PC-9 (cell line): Measurements from ENCODE around the gene XPO6. TPM values are rescaled to one million over a fixed set of nuclear protein-coding genes. Genes with fewer than 3 reads are reported as not detected.

ENCODE experiments used
- BruUV-seq: library from RNA; stranded (reverse); fragments of 400-500 nt; replicated peaks from 2 replicates; lab custom pipeline; 2021; lab: Mats Ljungman, UMichigan
- CTCF ChIA-PET: fragments of 300-600 bp; sonication (Branson Sonifier 250); formaldehyde crosslinking; loops from one replicate; lab custom pipeline; 2022; ENCODE audit warnings: antibody characterized with exemption; lab: Charles Lee
- POLR2A ChIA-PET: fragments of 300-600 bp; sonication (Branson Sonifier 250); formaldehyde crosslinking; loops from one replicate; lab custom pipeline; 2022; ENCODE audit warnings: antibody characterized with exemption; ENCODE audit not compliant: unreplicated experiment; lab: Charles Lee
- DNase-seq, 2 experiments: peaks; one replicate each; pipeline versions ENCODE4 v3.0.0 to v3.0.0-alpha.2; 2015 to 2022; ENCODE audit warnings: mixed read lengths in 1 of 2
- H2AFZ ChIP-seq: fragments of 200-600 bp; sonication (generic); 2 replicates; pipeline ENCODE4 v1.8.1; 2017; ENCODE audit warnings: antibody characterized with exemption
- H3F3A ChIP-seq: fragments of 200-600 bp; sonication (generic); 2 replicates; pipeline ENCODE4 v1.8.1; 2017; ENCODE audit warnings: antibody characterized with exemption, mild to moderate bottlenecking, low read depth; ENCODE audit not compliant: insufficient read depth
- H3K27ac ChIP-seq: fragments of 200-600 bp; sonication (generic); 2 replicates; pipeline ENCODE4 v1.6.1; 2016; ENCODE audit warnings: mixed run types
- H3K27me3 ChIP-seq: fragments of 200-600 bp; sonication (generic); 2 replicates; pipeline ENCODE4 v1.6.1; 2016; ENCODE audit warnings: low read depth, mixed run types; ENCODE audit not compliant: insufficient read depth
- H3K36me3 ChIP-seq: fragments of 200-600 bp; sonication (generic); 2 replicates; pipeline ENCODE4 v1.6.1; 2016; ENCODE audit warnings: low read depth, mixed run types
- H3K4me1 ChIP-seq: fragments of 200-600 bp; sonication (generic); replicated peaks from 2 replicates; pipeline ENCODE4 v1.6.1; 2016; ENCODE audit warnings: mixed run types; ENCODE audit not compliant: insufficient read depth
- H3K4me2 ChIP-seq: fragments of 200-600 bp; sonication (generic); 2 replicates; pipeline ENCODE4 v1.6.1; 2017; ENCODE audit warnings: mixed run types
- H3K4me3 ChIP-seq: fragments of 200-600 bp; sonication (generic); 2 replicates; pipeline ENCODE4 v1.6.1; 2016; ENCODE audit warnings: mixed run types
- H3K79me2 ChIP-seq: fragments of 200-600 bp; sonication (generic); 2 replicates; pipeline ENCODE4 v1.6.1; 2017; ENCODE audit warnings: low read depth, mixed run types
- H3K9me2 ChIP-seq: fragments of 200-600 bp; sonication (generic); 2 replicates; pipeline ENCODE4 v1.8.1; 2017; ENCODE audit warnings: mild to moderate bottlenecking; ENCODE audit not compliant: insufficient read depth
- H3K9me3 ChIP-seq: fragments of 200-600 bp; sonication (generic); 2 replicates; pipeline ENCODE4 v1.8.1; 2016; ENCODE audit warnings: low read depth; ENCODE audit not compliant: insufficient read depth
- H4K20me1 ChIP-seq: fragments of 200-600 bp; sonication (generic); 2 replicates; pipeline ENCODE4 v1.8.1; 2017; ENCODE audit not compliant: insufficient read depth
- EZH2 ChIP-seq: fragments of 200-600 bp; sonication (generic); IDR thresholded peaks from 2 replicates; pipeline ENCODE4 v1.8.0; 2017; ENCODE audit warnings: antibody characterized with exemption, low read depth
- intact Hi-C: fragments of 100-400 bp; cut with micrococcal nuclease; formaldehyde crosslinking; loops from one replicate; pipeline ENCODE4 v1.10.0; 2022; ENCODE audit not compliant: unreplicated experiment
- total RNA-seq: library from RNA; stranded (reverse); gene quantifications from 2 replicates; pipeline ENCODE4 v1.2.3, GENCODE V29; 2021
- TF ChIP-seq, protein P1 (sequence below): fragments of 200-600 bp; sonication (generic); conservative IDR thresholded peaks from 2 replicates; pipeline ENCODE4 v1.6.1; 2017; ENCODE audit warnings: mixed run types, antibody characterized with exemption, mild to moderate bottlenecking, moderate library complexity

The XPO6 gene
- total RNA-seq, 1 experiment from 2014 or later = 154 TPM

DNA sequence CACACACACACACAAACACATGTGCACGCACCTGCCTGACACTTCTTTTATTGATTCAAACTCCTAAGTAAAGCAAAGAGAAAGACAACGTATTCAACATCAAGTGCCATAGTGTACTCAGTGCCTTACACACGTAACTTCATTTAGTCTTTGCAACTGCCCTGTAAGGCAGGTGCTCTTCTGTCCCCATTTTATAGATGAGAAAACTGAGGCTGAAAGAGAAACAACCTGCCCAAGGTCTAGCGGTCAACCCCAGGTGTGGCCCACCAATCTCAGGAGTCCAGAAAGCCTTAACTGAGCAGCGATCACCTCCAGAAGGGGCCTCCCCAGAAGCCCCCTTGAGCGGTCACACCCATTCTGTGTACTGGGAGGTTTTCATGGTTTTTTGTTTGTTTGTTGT lies 137.9 kb downstream of the XPO6 start:
- Histone ChIP-seq H3K79me2 (no peaks in the 10 kb centered on the region), H3K9me2 (no peaks in the 10 kb centered on the region), H3F3A (no peaks in the 10 kb centered on the region), H2AFZ (no peak overlapping the region), H3K9me3 (no peaks in the 10 kb centered on the region), H3K4me2 (no peak overlapping the region), H3K27ac (no peak overlapping the region), H3K4me1 (no peaks in the 10 kb centered on the region), H4K20me1 (no peaks in the 10 kb centered on the region), H3K4me3 (no peak overlapping the region), H3K27me3 (peaks cover 10% of the 10 kb centered on the region; the same call in 1 of the 2 replicates), H3K36me3 (no peaks in the 10 kb centered on the region)
- ChIA-PET POLR2A (no interaction called here), CTCF (no interaction called here)
- DNase-seq = no peak
- intact Hi-C loops = no loop called here
- no TSS peak for BruUV-seq
- TF ChIP-seq, protein P1, sequence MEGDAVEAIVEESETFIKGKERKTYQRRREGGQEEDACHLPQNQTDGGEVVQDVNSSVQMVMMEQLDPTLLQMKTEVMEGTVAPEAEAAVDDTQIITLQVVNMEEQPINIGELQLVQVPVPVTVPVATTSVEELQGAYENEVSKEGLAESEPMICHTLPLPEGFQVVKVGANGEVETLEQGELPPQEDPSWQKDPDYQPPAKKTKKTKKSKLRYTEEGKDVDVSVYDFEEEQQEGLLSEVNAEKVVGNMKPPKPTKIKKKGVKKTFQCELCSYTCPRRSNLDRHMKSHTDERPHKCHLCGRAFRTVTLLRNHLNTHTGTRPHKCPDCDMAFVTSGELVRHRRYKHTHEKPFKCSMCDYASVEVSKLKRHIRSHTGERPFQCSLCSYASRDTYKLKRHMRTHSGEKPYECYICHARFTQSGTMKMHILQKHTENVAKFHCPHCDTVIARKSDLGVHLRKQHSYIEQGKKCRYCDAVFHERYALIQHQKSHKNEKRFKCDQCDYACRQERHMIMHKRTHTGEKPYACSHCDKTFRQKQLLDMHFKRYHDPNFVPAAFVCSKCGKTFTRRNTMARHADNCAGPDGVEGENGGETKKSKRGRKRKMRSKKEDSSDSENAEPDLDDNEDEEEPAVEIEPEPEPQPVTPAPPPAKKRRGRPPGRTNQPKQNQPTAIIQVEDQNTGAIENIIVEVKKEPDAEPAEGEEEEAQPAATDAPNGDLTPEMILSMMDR = no peak
- TF ChIP-seq EZH2 = no peak

DNA sequence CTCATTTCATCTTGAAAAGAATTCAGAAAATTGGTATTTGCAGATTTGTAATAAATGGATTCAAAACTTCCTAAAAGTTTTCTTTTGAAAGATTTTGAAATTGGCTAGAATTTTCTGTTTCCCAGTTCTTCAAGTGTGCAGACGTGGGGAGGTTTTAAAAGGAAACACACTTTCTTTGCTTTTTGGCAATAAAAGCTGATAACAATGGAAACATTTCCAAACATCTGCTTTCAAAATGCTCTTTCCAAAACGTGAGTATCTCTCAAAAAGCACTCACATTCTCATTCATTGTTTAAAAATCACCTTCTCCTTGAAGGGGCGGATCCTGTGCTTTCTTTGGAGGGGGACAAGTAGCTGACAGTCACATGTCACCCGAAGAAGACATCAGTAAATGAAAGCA lies 139.7 kb downstream of the XPO6 start:
- no TSS peak for BruUV-seq
- H3K4me3 ChIP-seq = no peak overlapping the region
- no peak overlapping the region for H2AFZ ChIP-seq
- H4K20me1 ChIP-seq = no peaks in the 10 kb centered on the region
- intact Hi-C loops = no loop called here
- no peak for DNase-seq
- H3K27me3 ChIP-seq = peaks cover 10% of the 10 kb centered on the region; the same call in 1 of the 2 replicates
- no peaks in the 10 kb centered on the region for H3K9me3 ChIP-seq
- no peak overlapping the region for H3K4me2 ChIP-seq
- H3K79me2 ChIP-seq = no peaks in the 10 kb centered on the region
- CTCF ChIA-PET = no interaction called here
- no peak for TF ChIP-seq EZH2
- TF ChIP-seq, protein P1 = no peak
- H3K9me2 ChIP-seq = no peaks in the 10 kb centered on the region
- H3K27ac ChIP-seq = no peak overlapping the region
- H3F3A ChIP-seq = no peaks in the 10 kb centered on the region
- H3K36me3 ChIP-seq = no peaks in the 10 kb centered on the region
- H3K4me1 ChIP-seq = no peaks in the 10 kb centered on the region
- POLR2A ChIA-PET = no interaction called here

DNA sequence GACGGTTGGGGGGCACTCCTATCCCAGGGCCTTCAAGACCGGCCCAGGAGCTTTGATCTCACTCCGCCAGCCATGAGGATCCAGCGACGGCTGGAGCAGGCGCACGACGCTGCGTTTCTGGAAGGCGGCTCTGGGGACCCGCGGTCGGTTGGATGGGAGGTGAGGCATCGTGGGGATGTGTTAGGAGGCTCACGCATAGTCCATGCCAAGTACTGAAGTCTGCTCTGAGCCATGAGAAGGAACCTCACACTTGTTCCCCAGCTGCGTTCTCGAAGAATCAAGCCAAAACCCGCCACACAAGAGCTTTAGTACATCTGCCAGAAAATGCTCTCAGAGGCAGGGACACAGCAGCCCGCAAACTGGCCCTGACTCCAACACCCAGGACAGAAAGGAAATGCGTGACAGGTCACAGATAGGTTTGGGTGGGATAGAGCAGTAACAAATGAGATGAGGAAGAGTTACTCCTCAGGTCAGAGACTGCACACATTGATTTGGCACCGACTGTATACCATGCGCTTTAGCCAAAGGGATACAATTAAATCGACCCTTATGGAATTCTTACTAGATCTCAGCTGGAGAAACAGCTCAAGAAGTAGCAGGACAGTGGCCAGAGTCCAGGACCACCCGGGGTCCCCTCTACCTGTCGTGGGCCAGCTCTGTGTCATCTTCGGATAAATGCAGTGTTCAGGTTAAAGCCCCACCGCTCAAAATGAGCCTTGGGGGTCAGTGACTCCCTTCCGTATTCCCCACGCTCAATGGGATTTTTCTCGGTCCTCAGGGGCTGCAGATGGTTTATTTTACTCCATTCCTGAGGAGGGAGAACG lies 141.6 kb downstream of the XPO6 start:
- Histone ChIP-seq H3K79me2 (no peaks in the 10 kb centered on the region), H3K9me2 (no peaks in the 10 kb centered on the region), H3F3A (no peaks in the 10 kb centered on the region), H3K27me3 (peaks cover 20% of the 10 kb centered on the region; the same call in 1 of the 2 replicates), H3K36me3 (no peaks in the 10 kb centered on the region), H3K27ac (no peak overlapping the region), H3K4me3 (no peak overlapping the region), H2AFZ (no peak overlapping the region), H4K20me1 (no peaks in the 10 kb centered on the region), H3K4me1 (no peaks in the 10 kb centered on the region), H3K4me2 (no peak overlapping the region), H3K9me3 (no peaks in the 10 kb centered on the region)
- DNase-seq = no peak
- no peak for TF ChIP-seq EZH2
- TF ChIP-seq, protein P1 = no peak
- CTCF ChIA-PET = interaction anchor here (0.6 to 1.5 kb wide), 4 partner anchors 98 to 529 kb away, joined by 3 to 9 read pairs (median 6); no protein-coding TSS in a partner anchor
- BruUV-seq = no TSS peak
- POLR2A ChIA-PET = no interaction called here
- intact Hi-C loops = loop anchor here (1.0 to 2.0 kb wide), 2 partner anchors 98 to 431 kb away; no protein-coding TSS in a partner anchor
